ENCODE measurements around the gene ADAM19.

The ADAM19 gene

GRCh38 chr5:157608972-157609565, 33.5 kb upstream of the ADAM19 start:
- Histone ChIP-seq H3K27me3 (ENCODE audit: insufficient read depth, low read length, poor library complexity, severe bottlenecking) (no peaks in the 10 kb centered on the region), H3K9me3 (ENCODE audit: insufficient read depth, low read depth, low read length) (no peaks in the 10 kb centered on the region), H4K20me1 (ENCODE audit: insufficient read depth, low read length, poor library complexity, severe bottlenecking) (no peaks in the 10 kb centered on the region), H2AFZ (ENCODE audit: low read length) (no peak overlapping the region), H3K36me3 (ENCODE audit: insufficient read depth, low read length) (no peaks in the 10 kb centered on the region), H3K4me1 (ENCODE audit: insufficient read depth, low read length, poor library complexity, severe bottlenecking) (peaks cover 19% of the 10 kb centered on the region), H3K4me3 (ENCODE audit: low read length, poor library complexity, severe bottlenecking) (no peak overlapping the region), H3F3A (ENCODE audit: low read depth) (peaks cover 5% of the 10 kb centered on the region; the same call in 1 of the 2 replicates), H3K9me2 (replicated peaks; ENCODE audit: low read depth, low read length) (no peaks in the 10 kb centered on the region), H3K79me2 (ENCODE audit: insufficient read depth, low read length) (no peaks in the 10 kb centered on the region), H3K9ac (ENCODE audit: low read depth, low read length, poor library complexity, severe bottlenecking) (no peak overlapping the region), H3K4me2 (ENCODE audit: low read depth, low read length, poor library complexity, severe bottlenecking) (no peak overlapping the region)
- TF ChIP-seq CTCF (conservative IDR thresholded peaks at IDR 0.05; ENCODE audit: low read length) (no peak), EZH2phosphoT487 (IDR thresholded peaks at IDR 0.05; ENCODE audit: borderline replicate concordance) (no peak)

- H3F3A ChIP-seq (ENCODE audit: low read depth) = peaks cover 9% of the 10 kb centered on the region; the same call in 1 of the 2 replicates
- H3K79me2 ChIP-seq (ENCODE audit: insufficient read depth, low read length) = no peaks in the 10 kb centered on the region
- TF ChIP-seq CTCF (conservative IDR thresholded peaks at IDR 0.05; ENCODE audit: low read length) (no peak), EZH2phosphoT487 (IDR thresholded peaks at IDR 0.05; ENCODE audit: borderline replicate concordance) (no peak)
- H3K36me3 ChIP-seq (ENCODE audit: insufficient read depth, low read length) = no peaks in the 10 kb centered on the region
- H3K4me1 ChIP-seq (ENCODE audit: insufficient read depth, low read length, poor library complexity, severe bottlenecking) = peaks cover 30% of the 10 kb centered on the region
- no peaks in the 10 kb centered on the region for H3K27me3 ChIP-seq (ENCODE audit: insufficient read depth, low read length, poor library complexity, severe bottlenecking)
- H2AFZ ChIP-seq (ENCODE audit: low read length) = peak overlapping the region; percentile 56; the same call in 1 of the 2 replicates
- peak overlapping the region; percentile 80 for H3K4me2 ChIP-seq (ENCODE audit: low read depth, low read length, poor library complexity, severe bottlenecking)
- H3K9me3 ChIP-seq (ENCODE audit: insufficient read depth, low read depth, low read length) = no peaks in the 10 kb centered on the region
- no peaks in the 10 kb centered on the region for H3K9me2 ChIP-seq (replicated peaks; ENCODE audit: low read depth, low read length)
- H3K4me3 ChIP-seq (ENCODE audit: low read length, poor library complexity, severe bottlenecking) = peak overlapping the region; percentile 56
- no peaks in the 10 kb centered on the region for H4K20me1 ChIP-seq (ENCODE audit: insufficient read depth, low read length, poor library complexity, severe bottlenecking)
- peak overlapping the region; percentile 52 for H3K9ac ChIP-seq (ENCODE audit: low read depth, low read length, poor library complexity, severe bottlenecking)
Measured at GRCh38 chr5:157607371-157608161, 32.0 kb upstream of the ADAM19 start.

GRCh38 chr5:157606046-157606445, 30.5 kb upstream of the ADAM19 start:
- Histone ChIP-seq H2AFZ (ENCODE audit: low read length) (no peak overlapping the region), H3K4me2 (ENCODE audit: low read depth, low read length, poor library complexity, severe bottlenecking) (no peak overlapping the region)
- TF ChIP-seq CTCF (conservative IDR thresholded peaks at IDR 0.05; ENCODE audit: low read length) = no peak
- no peak for TF ChIP-seq EZH2phosphoT487 (IDR thresholded peaks at IDR 0.05; ENCODE audit: borderline replicate concordance)

More at GRCh38 chr5:157606046-157606445, 30.5 kb upstream of the ADAM19 start:
- H3K9me2 ChIP-seq (replicated peaks; ENCODE audit: low read depth, low read length) = no peaks in the 10 kb centered on the region
- peaks cover 9% of the 10 kb centered on the region; the same call in 1 of the 2 replicates for H3F3A ChIP-seq (ENCODE audit: low read depth)
- no peak overlapping the region for H3K9ac ChIP-seq (ENCODE audit: low read depth, low read length, poor library complexity, severe bottlenecking)
- no peaks in the 10 kb centered on the region for H4K20me1 ChIP-seq (ENCODE audit: insufficient read depth, low read length, poor library complexity, severe bottlenecking)
- H3K4me3 ChIP-seq (ENCODE audit: low read length, poor library complexity, severe bottlenecking) = no peak overlapping the region
- H3K36me3 ChIP-seq (ENCODE audit: insufficient read depth, low read length) = no peaks in the 10 kb centered on the region
- H3K79me2 ChIP-seq (ENCODE audit: insufficient read depth, low read length) = no peaks in the 10 kb centered on the region
- peaks cover 33% of the 10 kb centered on the region for H3K4me1 ChIP-seq (ENCODE audit: insufficient read depth, low read length, poor library complexity, severe bottlenecking)
- H3K27me3 ChIP-seq (ENCODE audit: insufficient read depth, low read length, poor library complexity, severe bottlenecking) = no peaks in the 10 kb centered on the region
- no peaks in the 10 kb centered on the region for H3K9me3 ChIP-seq (ENCODE audit: insufficient read depth, low read depth, low read length)

All from Loucy (cell line).